ENCODE data around the gene OR13C3.
"Not testable (repeated sequence)": the region's sequence is repeated elsewhere in the genome, so short reads cannot be mapped to it uniquely, and the experiment has no call there.

Gene OR13C3

DNA sequence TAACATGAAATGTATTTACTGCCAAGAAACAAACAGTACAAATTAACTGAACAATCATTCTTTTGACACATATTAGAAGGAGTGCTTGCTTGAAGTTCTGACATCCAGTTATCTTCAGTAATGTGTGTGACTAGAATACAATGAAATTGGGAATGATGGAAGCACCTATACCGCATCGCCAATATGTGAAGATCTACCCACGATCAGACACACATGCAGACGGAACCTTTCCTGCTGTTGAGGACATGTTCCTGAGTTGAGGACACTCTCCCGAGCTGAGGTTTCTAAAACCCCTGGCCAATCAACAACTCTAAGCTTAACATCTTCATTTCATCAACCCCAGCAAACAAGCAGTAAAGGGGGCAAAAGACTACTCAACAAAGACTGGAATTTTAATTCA lies at the start of gene OR13C3:
OR13C3 (minus strand) TSS at position 101 of the 400 bp plus-strand sequence. CDS start 133 bp downstream, outside the sequence.
- no peak for DNase-seq

DNA sequence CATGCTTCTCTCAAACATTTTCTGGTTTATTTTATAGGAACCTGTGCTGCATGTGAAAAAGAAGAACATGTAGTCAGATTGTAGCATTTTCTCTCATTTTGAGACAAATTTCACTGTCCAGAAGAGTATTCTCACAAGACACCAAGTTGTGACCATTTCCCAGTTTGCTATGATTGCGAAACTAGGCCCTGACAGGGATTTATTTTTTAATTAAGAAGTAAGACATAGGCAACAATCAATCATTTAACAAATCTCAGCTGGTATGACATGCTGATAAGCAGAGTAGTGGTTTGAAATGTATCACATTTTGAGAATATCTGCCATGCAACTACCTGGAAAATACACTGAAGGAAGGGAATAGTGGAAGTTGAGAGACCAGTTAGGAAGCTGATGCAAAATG lies 43.9 kb upstream of the OR13C3 start:
- no peak for DNase-seq

DNA sequence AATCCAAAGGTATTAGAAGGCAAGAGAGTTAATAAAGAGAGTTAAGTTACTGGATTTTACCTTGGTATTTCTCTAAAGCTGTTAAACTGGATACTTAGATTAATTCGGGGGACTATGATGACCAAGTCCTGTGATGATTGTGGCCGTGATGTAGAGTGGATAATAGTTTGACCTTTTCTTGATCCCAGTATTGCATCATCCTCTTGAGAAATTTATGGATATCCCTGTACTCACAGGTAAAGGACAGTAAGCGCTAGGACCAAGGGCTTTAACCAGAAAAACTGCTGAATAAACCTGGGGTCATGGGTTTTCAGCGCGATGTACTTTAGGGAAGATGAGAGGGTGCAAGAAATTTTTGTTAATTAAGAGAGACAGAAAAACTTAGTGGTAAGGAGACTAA lies 40.6 kb upstream of the OR13C3 start:
- DNase-seq: no peak

DNA sequence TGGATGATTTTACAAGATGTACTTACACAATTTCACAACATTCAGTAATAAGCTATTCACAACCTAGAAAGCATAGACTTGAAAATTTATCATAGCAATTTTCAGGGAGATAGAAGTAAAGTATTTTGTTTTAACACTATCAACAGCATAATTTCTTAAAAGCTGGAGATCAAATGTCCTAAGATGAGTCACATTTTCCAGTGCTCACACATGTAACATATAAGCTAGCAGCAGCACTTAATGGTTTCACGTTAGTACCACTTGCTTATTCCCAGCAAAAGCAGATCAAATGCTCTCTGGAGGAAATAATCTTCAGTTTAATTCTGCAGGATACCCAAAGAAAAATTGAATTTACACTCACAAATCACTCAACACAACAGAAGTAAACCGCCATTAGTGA lies 38.8 kb upstream of the OR13C3 start:
- DNase-seq: no peak

DNA sequence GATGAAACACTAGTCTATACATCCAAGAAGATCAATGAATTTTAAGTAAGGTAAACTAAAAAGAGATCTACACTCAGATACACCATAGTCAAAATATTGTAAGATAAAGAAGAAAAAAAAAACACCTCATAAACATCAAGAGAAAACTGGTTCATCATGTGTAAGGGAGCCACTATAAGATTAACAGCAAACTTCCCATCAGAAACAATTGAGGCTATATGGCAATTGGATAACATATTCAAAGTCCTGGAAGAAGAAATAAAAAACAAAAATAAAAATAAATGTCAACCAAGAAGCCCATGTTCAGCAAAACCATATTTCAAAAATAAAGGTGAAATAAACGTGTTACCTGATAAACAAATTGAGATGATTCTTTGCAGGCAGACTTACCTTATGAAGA lies 36.0 kb upstream of the OR13C3 start:
- DNase-seq: no peak

DNA sequence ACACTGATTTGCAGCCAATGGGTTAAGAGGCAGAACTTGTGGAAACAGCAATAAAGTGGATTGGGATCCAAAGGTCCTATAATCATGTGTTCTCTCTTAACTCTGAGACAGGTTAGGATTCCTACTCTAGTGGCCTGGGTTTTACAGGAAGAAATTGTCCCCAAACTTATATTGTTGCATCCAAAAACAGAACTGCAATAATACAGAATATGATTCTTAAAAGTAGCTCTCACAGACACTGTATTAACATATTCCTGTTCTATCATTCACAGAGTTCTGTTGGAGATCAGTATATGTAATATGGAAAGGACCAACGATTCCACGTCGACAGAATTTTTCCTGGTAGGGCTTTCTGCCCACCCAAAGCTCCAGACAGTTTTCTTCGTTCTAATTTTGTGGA lies 32.2 kb upstream of the OR13C3 start, which contains the start of gene OR13C8:
OR13C8 (plus strand) TSS at position 301 of the 400 bp plus-strand sequence; CDS start at position 301, 0 bp downstream.
- DNase-seq: no peak

DNA sequence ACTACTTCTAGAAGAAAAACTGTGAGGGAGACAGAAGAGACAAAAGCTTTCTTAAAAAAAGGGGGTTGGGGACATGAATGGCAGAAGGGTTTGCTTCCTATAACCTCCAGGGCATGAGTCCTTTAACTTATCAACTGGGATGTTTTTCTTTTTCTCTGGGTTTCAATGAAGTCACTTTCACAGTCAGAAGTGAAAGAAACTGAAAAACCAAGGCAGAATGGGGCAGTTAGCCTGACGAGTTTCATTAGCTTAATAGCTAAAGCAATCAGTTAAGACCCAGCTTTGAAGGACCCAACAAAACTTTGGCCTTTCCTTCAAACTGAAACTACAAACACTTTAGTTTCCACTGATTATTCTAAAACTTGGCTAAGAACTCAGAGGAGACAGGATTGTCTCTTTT lies 27.7 kb upstream of the OR13C3 start:
- DNase-seq: no peak

DNA sequence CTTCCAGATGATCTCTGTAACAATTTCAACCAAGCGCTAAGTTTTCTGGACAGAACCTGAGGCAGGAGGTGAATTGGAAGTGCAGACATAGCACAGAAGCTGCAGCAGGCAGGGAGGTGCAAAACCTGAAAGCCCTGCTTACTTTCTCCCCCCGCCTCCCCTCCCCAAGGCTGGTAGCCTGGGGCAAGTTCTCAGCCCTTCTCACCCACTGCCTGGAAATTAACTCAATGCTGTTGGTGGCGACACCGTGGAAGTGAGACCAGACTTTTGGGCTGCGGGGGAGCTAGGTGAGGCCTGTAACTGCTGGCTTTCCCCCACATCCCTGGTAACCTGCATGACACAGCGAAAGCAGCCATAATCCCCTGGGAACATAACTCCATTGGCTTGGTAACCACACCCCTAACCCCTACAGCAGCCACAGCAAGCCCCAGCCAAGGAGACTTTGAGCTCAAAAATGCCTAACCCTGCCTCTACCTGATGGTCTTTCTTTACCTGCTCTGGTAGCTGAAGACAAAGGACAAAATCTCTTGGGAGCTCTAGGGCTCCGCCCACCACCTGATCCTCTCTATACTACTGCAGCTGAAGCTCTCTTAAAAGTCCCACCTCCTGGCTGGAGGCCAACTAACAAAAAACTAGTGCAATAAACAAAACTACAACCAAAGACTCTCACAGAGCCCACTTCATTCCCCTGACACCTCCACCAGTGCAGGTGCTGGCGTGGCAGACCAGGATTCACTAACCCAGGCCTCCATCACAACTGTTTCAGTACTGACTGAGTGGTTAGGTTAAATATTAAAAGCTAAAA lies 20.4 kb upstream of the OR13C3 start:
- DNase-seq: no peak

DNA sequence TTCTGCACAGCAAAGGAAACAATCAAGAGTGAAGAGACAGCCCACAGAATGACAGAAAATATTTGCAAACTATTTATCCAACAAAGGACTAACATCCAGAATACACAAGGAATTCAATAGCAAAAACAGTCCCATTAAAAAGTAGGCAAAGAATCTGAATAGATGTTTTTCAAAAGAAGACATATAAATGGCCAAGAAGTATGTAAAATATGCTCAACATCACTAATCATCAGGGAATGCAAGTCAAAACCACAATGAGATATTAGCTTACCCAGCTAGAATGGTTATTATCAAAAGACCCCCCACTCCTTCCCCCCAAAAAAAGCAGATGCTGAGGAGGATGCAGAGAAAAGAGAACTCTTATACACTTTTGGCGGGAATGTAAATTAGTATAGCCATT lies 18.9 kb upstream of the OR13C3 start:
- no peak for DNase-seq

DNA sequence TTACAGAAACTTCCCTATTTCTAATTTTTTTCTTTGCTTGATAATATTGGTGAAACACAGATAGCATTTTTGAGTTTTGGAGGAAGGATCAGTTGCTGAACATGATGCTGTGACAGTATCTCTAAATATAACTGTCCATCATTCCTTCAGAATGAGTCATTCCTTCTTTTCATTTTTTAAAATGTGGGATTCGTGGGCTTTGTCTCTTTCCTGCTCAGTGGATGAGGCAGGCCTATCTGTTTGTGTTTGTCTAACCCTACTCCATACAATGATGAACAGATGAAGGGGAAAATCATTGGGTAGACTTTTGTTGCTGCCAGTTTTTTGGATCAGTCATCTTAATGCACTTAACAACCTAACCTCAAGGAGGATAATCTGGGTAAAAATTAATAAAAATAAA lies 16.6 kb upstream of the OR13C3 start:
- no peak for DNase-seq

DNA sequence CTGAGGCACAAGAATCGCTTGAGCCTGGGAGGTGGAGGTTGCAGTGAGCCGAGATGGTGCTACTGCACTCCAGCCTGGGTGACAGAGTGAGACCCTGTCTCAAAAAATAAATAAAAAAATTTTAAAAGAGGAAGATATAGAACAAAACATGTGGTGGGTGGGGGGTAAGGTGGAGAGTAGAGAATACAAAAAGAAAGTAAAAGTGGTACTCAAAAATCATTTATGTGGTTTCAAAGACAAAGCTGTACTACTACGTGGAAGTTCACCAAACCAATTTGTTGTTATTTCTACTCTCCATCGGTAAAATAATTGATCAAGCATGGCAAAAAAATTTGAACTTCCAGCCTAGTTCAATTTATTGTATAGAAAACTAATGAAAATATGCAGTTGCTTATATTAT lies 8.0 kb upstream of the OR13C3 start:
- DNase-seq: no peak

DNA sequence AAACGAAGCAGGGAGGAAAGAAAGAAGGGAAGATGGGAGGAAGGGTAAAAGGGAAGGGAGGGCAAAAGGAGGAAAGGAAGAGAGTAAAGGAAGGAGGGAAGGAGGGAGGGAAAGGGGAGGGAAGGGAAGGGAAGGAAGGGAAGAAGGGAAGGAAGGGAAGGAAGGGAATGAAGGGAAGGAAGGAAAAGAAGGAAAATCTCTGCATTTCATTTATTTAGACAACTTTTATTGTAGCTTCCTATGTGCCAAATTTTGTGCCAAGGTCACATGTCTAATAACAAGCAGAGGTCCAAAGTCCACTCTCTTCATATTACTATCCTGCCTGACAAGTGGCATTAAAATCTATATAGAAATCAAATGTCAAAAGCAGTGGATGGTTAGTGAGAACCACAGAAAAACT lies 2.6 kb upstream of the OR13C3 start:
- DNase-seq: no peak

DNA sequence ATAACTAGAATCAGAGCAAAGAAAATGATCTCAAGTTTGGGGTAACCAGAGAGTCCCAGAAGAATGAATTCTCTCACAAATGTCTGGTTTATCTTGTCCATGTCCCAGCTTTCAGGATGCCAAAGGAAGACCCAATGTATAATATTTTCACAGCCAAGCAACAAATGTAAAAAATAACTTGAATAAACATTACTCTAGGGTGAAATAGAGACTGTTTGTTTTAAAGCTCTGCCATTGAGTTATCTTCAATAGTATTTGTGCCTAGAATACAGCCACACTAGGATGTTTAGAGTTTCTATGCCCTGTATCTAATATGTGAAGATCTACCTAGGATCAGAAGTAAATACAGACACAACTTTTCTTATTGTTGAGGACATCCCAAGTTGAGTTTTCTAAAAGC lies 9.5 kb downstream of the OR13C3 start, which contains the start of gene OR13C4:
OR13C4 (minus strand) TSS at position 101 of the 400 bp plus-strand sequence; CDS start at position 101, 0 bp downstream.
- no peak for DNase-seq

DNA sequence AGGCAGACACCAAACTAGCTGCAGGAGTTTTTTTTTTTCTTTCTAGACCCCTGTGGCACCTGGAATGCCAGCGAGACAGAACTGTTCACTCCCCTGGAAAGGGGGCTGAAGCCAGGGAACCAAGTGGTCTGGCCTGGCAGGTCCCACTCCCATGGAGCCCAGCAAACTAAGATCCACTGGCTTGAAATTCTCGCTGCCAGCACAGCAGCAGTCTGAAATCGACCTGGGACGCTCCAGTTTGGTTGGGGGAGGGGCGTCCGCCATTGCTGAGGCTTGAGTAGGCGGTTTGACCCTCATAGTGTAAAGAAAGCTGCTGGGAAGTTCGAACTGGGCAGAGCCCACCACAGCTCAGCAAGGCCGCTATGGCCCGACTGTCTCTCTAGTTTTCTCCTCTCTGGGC lies 16.4 kb downstream of the OR13C3 start:
- DNase-seq: not testable (repeated sequence)

DNA sequence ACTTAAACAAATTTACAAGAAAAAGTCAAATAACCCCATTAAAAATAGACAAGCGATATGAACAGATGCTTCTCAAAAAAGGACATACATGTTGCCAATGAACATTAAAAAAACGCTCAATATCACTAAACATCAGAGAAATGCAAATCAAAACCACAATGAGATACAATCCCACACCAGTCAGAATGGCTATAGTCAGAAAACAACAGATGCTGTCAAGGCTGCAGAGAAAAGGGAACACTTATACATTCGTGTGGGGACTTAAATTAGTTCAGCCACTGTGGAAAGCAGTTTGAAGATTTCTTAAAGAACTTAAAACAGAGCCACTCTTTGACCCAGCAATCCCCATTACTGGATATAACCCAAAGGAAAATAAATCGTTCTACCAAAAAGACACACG lies 21.8 kb downstream of the OR13C3 start:
- DNase-seq: no peak

DNA sequence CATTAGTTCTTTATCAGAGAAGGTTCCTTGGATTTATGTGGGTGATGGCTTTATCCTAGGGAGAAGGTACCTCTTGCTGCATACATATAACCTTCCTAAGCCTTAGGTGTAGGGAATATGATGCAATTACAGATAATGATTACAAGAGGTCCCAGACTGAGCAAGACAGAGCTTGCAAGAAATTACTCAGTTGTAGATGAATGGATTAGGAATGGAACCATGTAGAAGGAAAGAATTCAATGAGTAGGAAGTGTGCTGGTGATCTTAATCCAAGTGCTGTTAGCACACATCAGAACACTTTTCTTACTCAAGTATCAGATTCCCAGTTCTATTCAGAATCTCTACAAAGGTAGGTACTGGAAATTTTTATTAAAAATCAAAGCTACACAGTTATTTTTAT lies 30.1 kb downstream of the OR13C3 start:
- DNase-seq: no peak

DNA sequence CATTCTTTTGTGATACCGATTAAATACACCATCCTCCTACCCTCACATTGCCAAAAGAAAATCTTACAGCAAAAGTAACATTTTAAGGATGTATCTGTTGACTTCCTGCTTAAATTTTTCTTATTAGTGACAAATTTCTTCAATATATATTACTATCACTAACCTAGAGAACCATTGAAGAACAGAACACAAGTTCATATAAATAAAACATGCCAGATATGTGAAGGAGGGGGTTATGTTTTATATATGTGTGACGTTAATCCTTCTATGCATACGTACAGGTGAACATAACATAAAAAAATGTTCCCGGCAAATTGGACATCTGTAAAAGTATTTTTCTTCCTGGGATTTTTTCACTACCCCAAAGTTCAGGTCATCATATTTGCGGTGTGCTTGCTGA lies 32.7 kb downstream of the OR13C3 start, which contains the start of gene OR13F1:
OR13F1 (plus strand) TSS at position 301 of the 400 bp plus-strand sequence; CDS start at position 301, 0 bp downstream.
- DNase-seq: no peak

DNA sequence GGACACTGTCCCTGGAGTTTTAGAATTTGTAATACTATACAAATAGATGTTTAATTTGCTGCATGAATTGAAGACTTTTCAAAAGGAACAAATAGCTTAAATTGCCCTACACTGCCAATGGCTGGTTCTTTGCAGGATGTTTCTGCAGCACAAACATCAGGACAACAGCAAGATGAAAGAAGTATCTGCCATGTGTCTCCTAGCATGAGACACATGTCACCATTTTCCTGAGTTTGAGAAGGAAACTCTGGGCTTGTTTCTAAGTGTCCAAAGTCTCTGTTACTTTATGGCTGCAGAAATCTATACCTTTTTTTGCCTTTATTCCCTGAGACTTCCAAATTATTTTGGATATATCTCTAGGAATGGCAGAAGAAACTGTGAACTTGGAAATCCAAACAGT lies 33.2 kb downstream of the OR13C3 start:
- no peak for DNase-seq

DNA sequence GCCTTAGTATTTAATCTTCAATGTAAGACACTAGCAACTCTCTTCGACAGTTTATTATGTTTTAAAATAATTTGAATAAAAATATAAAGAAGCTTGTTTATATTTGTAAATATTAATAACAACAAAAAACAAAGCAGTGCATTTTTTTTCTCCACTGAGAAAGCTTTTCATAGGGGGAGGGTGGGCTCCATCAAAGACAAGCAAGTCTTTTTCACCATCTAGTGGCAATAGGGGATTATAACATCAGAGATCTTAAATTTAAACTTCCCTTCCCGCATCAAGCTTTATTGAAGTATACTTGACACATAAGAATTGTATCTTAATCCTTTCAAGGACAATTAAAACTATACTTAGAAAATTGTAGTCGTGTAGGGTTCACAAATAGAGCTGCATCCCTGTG lies 41.8 kb downstream of the OR13C3 start:
- DNase-seq: peak; percentile 6

Data from SHP77 treated with DMSO at 0.1 percent for 48 hours (cell line).